Bronchial epithelial cell (primary cell): ENCODE results near the gene IFNLR1. TPM values are rescaled to one million over a fixed set of nuclear protein-coding genes. Genes with fewer than 3 reads are reported as not detected.
A peak's percentile ranks its signal among the peaks of the same experiment; 100 is the strongest.

Experiments
- DNase-seq: peaks from one replicate; pipeline ENCODE4 v3.0.0-alpha.2; 2010; ENCODE audit warnings: low read depth
- FAIRE-seq: peaks from 2 replicates; lab custom pipeline; 2011; peaks lifted over from hg19 to GRCh38; lab: Jason Lieb, UNC
- H3K27me3 ChIP-seq: 2 replicates; pipeline ENCODE4 v1.5.1; 2011; ENCODE audit warnings: low read length; ENCODE audit not compliant: control insufficient read depth, insufficient read depth
- H3K36me3 ChIP-seq: 2 replicates; pipeline ENCODE4 v1.5.1; 2011; ENCODE audit warnings: low read length; ENCODE audit not compliant: control insufficient read depth, insufficient read depth
- H3K4me3 ChIP-seq: 2 replicates; pipeline ENCODE4 v1.5.1; 2011; ENCODE audit warnings: mild to moderate bottlenecking, low read depth, low read length, control low read depth
- total RNA-seq: library from RNA; depleted of rRNA; stranded (reverse); fragments of >200 nt; gene quantifications from 2 replicates; pipeline ENCODE4 v1.2.1, GENCODE V29; 2014
- TF ChIP-seq, protein P1 (sequence below): IDR thresholded peaks from 2 replicates; pipeline ENCODE4 v1.5.1; 2011; ENCODE audit warnings: mild to moderate bottlenecking, moderate library complexity, low read length, control low read depth, inconsistent platforms; ENCODE audit not compliant: insufficient read depth, severe bottlenecking

Gene IFNLR1
- total RNA-seq, 1 donor from 2014 or later, result 4.5 TPM

DNA sequence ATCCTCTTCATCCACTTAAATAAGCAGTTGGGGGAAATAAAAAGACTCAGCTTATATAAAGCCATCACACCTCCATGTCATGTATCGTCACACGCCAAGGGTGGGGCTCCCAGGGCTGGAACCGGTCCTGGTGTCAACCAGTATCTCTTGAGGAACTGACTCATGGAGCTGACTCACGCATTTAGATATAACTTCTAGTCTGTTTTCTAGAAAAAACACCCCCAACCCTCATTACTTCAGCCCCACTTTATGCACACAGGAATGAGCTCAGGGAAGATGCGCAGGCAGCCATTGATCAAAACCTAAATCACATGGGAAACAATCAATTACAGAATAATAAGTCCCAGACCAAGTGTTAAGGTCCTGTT lies 37.2 kb downstream of the IFNLR1 start:
- FAIRE-seq (no peak), DNase-seq (peak; percentile 88)
- peak overlapping the region; percentile 29 for H3K4me3 ChIP-seq
- TF ChIP-seq, protein P1, sequence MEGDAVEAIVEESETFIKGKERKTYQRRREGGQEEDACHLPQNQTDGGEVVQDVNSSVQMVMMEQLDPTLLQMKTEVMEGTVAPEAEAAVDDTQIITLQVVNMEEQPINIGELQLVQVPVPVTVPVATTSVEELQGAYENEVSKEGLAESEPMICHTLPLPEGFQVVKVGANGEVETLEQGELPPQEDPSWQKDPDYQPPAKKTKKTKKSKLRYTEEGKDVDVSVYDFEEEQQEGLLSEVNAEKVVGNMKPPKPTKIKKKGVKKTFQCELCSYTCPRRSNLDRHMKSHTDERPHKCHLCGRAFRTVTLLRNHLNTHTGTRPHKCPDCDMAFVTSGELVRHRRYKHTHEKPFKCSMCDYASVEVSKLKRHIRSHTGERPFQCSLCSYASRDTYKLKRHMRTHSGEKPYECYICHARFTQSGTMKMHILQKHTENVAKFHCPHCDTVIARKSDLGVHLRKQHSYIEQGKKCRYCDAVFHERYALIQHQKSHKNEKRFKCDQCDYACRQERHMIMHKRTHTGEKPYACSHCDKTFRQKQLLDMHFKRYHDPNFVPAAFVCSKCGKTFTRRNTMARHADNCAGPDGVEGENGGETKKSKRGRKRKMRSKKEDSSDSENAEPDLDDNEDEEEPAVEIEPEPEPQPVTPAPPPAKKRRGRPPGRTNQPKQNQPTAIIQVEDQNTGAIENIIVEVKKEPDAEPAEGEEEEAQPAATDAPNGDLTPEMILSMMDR, result no peak
- H3K36me3 ChIP-seq, result no peaks in the 10 kb centered on the region
- no peaks in the 10 kb centered on the region for H3K27me3 ChIP-seq

DNA sequence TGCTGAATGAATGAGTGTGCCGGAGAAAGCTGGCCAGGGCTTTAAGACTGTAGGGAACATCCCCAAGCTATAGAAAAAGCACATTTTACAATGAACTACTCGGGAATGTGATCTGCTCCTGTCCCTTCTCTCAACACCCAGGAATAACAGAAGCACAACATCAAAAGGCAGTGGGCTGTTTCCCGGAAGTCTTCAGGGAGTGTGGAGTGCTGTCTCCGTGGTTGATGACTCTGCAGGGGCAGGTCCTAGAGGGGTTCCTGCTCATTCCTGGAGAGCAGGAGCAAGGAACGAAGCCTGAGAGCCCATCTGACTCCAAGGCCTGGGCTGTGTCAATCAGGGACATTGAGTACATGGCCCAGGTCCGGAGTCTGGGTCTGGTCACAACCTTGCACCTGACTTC lies 39.3 kb downstream of the IFNLR1 start:
- Histone ChIP-seq H3K27me3 (no peaks in the 10 kb centered on the region), H3K4me3 (no peak overlapping the region), H3K36me3 (no peaks in the 10 kb centered on the region)
- FAIRE-seq, result no peak
- TF ChIP-seq, protein P1, result no peak
- no peak for DNase-seq

DNA sequence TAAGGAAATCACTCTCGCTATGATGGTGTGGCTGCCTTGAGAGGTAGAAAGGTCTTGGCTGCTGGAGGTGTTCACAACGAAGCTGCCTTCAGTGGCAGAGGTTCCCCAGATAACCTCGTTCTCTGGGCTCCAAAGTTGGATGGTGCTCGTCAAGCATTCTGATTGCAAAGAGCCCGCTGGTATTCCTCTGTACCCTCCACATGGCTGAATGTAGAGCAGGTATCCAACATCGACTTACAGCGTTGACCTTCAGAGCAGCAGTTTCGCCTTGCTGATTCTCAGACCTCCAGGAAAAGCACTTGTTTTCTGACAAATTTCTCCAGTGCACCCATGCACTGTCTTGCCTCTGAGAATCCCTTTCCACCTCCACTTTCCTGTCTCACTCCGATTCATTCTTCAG lies 39.9 kb downstream of the IFNLR1 start:
- DNase-seq (no peak), FAIRE-seq (no peak)
- Histone ChIP-seq H3K27me3 (no peaks in the 10 kb centered on the region), H3K36me3 (no peaks in the 10 kb centered on the region), H3K4me3 (no peak overlapping the region)
- TF ChIP-seq, protein P1, result no peak

DNA sequence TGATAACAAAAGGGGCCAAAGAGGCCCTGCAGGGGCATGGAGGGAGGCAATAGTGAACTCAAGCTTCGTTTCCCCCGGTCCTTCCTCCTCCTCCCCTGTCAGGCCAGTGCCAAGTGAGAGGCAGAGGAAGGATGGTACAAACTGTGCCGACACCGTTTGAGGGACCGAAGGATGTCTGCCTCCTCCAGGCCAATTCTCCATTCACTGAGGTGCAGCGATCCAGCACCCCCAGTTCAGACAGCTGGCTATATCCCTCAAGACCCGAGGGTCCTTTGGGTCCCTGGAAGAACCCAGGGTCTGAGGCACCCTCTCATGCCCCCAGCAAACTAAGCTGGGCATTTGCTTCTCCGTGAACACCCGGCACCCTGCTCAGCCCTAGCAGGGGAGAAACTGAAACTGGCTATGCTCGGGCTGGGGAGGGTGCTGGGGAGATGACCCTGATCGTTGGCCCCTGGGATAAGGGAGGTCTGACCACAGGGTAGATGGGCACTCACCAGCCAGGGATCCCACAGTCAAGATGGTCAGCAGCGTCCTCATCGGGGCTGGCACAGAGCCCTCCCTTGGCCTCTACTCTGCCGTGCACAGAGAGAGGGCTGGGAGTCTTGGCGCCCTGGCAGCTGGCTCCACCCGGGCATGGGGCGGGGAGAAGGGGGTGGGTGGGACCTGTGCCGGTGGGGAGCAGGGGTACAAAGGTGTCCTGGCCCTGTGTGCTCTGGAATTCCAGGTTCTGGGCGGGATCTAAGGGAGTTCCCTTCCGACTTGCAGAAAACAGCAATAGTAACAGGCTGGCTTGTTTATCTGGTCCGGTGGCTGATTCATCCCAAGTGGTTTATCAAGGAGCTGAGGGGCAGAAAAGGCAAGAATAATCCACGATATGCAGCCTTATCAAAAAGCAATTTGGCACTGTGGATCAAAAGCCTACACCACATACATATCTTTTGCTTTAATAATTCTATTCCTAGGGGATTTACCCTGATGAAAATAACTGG lies 44.2 kb downstream of the IFNLR1 start, which contains the start of gene IL22RA1:
Gene IL22RA1, minus strand, starts transcription at position 595 of the 989 bp plus-strand sequence. Its CDS starts 58 bp downstream, at position 537.
- no peaks in the 10 kb centered on the region for H3K27me3 ChIP-seq
- FAIRE-seq, result peak; percentile 28
- TF ChIP-seq, protein P1, result no peak
- peak within 1 kb of the TSS; percentile 56 for H3K4me3 ChIP-seq
- peak; percentile 82 for DNase-seq
- no peaks in the 10 kb centered on the region for H3K36me3 ChIP-seq

DNA sequence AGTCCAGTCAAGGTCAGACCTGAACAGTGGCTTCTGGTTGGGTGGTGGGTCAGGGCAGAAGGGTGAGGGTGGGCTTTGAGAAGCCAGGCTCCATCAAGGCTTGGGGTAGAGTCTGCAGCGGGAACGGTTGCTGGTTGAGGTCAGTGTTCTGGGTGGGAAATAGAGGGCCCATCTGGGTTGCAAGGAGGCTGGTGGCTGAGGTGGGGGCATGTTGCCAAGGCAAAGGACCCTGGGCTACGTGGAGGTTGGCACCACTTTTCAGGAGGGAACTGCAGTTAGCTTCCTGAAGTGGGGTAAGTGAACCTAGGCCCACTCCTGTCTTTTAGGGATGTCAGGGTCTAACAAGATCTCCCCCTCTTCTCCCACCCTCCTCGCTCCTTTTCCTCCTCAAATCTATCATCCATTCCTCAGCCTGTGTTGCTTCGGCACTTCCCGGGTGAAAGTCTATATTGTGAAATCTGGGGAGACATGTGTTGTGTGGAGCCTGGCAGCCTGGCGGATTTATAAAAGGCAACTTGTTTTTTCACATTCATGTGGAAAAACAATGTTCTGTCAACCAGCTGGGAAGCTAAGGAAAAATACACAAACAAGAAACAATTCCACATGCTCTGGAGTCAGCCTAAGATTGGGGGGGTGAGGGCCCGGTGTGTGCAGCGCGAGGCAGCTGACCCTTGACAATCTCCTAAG lies 45.6 kb downstream of the IFNLR1 start:
- Histone ChIP-seq H3K4me3 (no peak overlapping the region), H3K27me3 (no peaks in the 10 kb centered on the region), H3K36me3 (no peaks in the 10 kb centered on the region)
- TF ChIP-seq, protein P1, result no peak
- FAIRE-seq (peak; percentile 82), DNase-seq (no peak)
